Measurements from ENCODE around the gene S100Z.

DNA sequence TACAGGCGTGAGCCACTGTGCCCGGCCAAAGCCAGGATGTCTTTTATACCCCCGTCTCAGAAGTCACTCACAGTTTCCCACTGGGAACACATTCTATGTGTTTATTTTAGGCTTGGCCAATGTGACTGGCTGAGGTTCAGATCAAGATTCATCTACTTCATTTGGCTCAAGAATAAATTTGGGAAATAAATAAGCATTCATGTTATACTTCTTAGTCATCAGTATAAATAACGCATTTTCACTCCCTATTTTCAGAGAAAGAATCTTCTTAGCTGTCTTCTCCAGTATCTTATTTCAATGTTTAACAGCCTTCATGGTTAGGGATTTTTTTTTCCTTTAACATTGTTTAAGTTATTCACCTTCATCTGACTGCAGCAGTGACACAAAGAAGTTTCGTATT is 11.8 kb downstream of the S100Z start:
- TF ChIP-seq, protein P1, sequence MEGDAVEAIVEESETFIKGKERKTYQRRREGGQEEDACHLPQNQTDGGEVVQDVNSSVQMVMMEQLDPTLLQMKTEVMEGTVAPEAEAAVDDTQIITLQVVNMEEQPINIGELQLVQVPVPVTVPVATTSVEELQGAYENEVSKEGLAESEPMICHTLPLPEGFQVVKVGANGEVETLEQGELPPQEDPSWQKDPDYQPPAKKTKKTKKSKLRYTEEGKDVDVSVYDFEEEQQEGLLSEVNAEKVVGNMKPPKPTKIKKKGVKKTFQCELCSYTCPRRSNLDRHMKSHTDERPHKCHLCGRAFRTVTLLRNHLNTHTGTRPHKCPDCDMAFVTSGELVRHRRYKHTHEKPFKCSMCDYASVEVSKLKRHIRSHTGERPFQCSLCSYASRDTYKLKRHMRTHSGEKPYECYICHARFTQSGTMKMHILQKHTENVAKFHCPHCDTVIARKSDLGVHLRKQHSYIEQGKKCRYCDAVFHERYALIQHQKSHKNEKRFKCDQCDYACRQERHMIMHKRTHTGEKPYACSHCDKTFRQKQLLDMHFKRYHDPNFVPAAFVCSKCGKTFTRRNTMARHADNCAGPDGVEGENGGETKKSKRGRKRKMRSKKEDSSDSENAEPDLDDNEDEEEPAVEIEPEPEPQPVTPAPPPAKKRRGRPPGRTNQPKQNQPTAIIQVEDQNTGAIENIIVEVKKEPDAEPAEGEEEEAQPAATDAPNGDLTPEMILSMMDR (IDR thresholded peaks at IDR 0.05; ENCODE audit: insufficient read depth, low read depth, low read length), result no peak
- TF ChIP-seq EZH2 (IDR thresholded peaks at IDR 0.05; ENCODE audit: insufficient read depth, low read length), result no peak

Measured in astrocyte (in vitro differentiated cells and primary cell).